ENCODE data around the gene ABTB2. TPM values are rescaled to one million over a fixed set of nuclear protein-coding genes. Genes with fewer than 3 reads are reported as not detected.
A peak's percentile ranks its signal among the peaks of the same experiment; 100 is the strongest.

ABTB2 gene
- total RNA-seq, 4 donors from 2014 or later, result 7.1 to 9.3 (median 7.7) TPM

DNA sequence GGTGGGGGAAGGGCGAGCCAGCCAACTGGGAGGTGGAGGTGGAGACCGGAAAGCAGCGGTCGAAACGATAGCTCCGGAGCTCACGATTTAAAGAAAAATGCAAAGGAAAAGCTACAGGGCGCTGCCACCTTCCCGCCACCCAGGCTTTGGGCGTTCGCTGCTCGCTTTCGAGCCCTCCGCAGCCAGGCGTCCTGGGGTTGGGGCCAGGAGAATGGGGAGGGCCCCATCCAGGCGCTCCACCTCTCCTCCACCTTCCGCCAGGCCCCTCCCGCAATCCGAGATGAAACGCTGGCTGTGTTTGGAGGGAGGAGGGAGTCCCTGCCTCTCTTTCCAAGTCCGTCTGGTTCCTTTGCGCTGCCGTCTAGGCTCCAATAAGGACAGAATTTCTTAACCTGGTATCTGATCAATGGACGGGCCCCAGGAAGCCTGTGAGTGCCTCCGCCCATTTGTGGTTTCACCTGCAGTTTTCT is 483 bp upstream of the ABTB2 start:
- WGBS, 2 donors, result 0 to 2% methylated on average over 18 to 25 of the region's 25 CpGs
- no peaks in the 10 kb centered on the region for H3K36me3 ChIP-seq

GRCh38 chr11:34356913-34357700 is 703 bp downstream of the ABTB2 start:
- 0 to 1% methylated on average over 18 to 29 of the region's 83 CpGs for WGBS, 2 donors
- TF ChIP-seq, protein P1, sequence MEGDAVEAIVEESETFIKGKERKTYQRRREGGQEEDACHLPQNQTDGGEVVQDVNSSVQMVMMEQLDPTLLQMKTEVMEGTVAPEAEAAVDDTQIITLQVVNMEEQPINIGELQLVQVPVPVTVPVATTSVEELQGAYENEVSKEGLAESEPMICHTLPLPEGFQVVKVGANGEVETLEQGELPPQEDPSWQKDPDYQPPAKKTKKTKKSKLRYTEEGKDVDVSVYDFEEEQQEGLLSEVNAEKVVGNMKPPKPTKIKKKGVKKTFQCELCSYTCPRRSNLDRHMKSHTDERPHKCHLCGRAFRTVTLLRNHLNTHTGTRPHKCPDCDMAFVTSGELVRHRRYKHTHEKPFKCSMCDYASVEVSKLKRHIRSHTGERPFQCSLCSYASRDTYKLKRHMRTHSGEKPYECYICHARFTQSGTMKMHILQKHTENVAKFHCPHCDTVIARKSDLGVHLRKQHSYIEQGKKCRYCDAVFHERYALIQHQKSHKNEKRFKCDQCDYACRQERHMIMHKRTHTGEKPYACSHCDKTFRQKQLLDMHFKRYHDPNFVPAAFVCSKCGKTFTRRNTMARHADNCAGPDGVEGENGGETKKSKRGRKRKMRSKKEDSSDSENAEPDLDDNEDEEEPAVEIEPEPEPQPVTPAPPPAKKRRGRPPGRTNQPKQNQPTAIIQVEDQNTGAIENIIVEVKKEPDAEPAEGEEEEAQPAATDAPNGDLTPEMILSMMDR (IDR thresholded peaks at IDR 0.05), result no peak
- no peak for TF ChIP-seq EP300 (IDR thresholded peaks at IDR 0.05)
- TF ChIP-seq POLR2A (IDR thresholded peaks at IDR 0.05), result no peak
- Histone ChIP-seq H3K9me3 (no peaks in the 10 kb centered on the region), H3K27ac (peak overlapping the region; percentile 34 to 82 (median 44)), H3K4me1 (peaks cover 0 to 53% (median 15%) of the 10 kb centered on the region in 4 donors), H3K4me3 (peak overlapping the region; percentile 51 to 79 (median 66)), H3K27me3 (peaks cover 0 to 3% of the 10 kb centered on the region in 2 donors), H3K36me3 (no peaks in the 10 kb centered on the region)
- peak in 1 of 2 donors; percentile 26 for DNase-seq (ENCODE audit: low spot score in 2 of 2)

More for the DNA sequence above, 483 bp upstream of the ABTB2 start:
- Histone ChIP-seq H3K4me1 (peaks cover 0 to 53% (median 15%) of the 10 kb centered on the region in 4 donors), H3K4me3 (peak overlapping the region; percentile 17 to 64 (median 44)), H3K27me3 (peaks cover 0 to 3% of the 10 kb centered on the region in 2 donors), H3K27ac (peak overlapping the region in 3 of 4 donors; percentile 63 to 85 (median 82)), H3K9me3 (no peaks in the 10 kb centered on the region)
- TF ChIP-seq EP300 (IDR thresholded peaks at IDR 0.05), result no peak
- no peak for TF ChIP-seq POLR2A (IDR thresholded peaks at IDR 0.05)
- TF ChIP-seq, protein P1 (IDR thresholded peaks at IDR 0.05), result no peak
- DNase-seq (ENCODE audit: low spot score in 2 of 2), result peak in 1 of 2 donors; percentile 33

- peak overlapping the region; percentile 51 to 79 (median 66) for H3K4me3 ChIP-seq
- TF ChIP-seq EP300 (IDR thresholded peaks at IDR 0.05), result no peak
- TF ChIP-seq POLR2A (IDR thresholded peaks at IDR 0.05), result no peak
- TF ChIP-seq, protein P1 (IDR thresholded peaks at IDR 0.05), result no peak
- no peaks in the 10 kb centered on the region for H3K36me3 ChIP-seq
- peaks cover 0 to 53% (median 15%) of the 10 kb centered on the region in 4 donors for H3K4me1 ChIP-seq
- H3K27me3 ChIP-seq, result peaks cover 0 to 3% of the 10 kb centered on the region in 2 donors
- no peak for DNase-seq (ENCODE audit: low spot score in 2 of 2)
- H3K27ac ChIP-seq, result peak overlapping the region in 2 of 4 donors; percentile 34 to 82
- WGBS, 2 donors, result 6 to 13% methylated on average over 9 to 14 of the region's 19 CpGs
- H3K9me3 ChIP-seq, result no peaks in the 10 kb centered on the region
Observed at GRCh38 chr11:34356576-34356912, 1.3 kb downstream of the ABTB2 start.

- 56 to 59% methylated on average over 7 of the region's 7 CpGs for whole genome bisulfite sequencing, 2 donors
- peaks cover 0 to 3% of the 10 kb centered on the region in 2 donors for H3K27me3 ChIP-seq
- no peak for TF ChIP-seq POLR2A (IDR thresholded peaks at IDR 0.05)
- TF ChIP-seq, protein P1 (IDR thresholded peaks at IDR 0.05), result no peak
- TF ChIP-seq EP300 (IDR thresholded peaks at IDR 0.05), result no peak
- no peaks in the 10 kb centered on the region for H3K36me3 ChIP-seq
- no peaks in the 10 kb centered on the region for H3K9me3 ChIP-seq
- no peak for DNase-seq (ENCODE audit: low spot score in 2 of 2)
- H3K4me3 ChIP-seq, result peak overlapping the region in 3 of 4 donors; percentile 64 to 79 (median 68)
- peaks cover 0 to 53% (median 15%) of the 10 kb centered on the region in 4 donors for H3K4me1 ChIP-seq
- no peak overlapping the region for H3K27ac ChIP-seq
Observed at GRCh38 chr11:34356130-34356529, 1.7 kb downstream of the ABTB2 start.

GRCh38 chr11:34355726-34356125 is 2.1 kb downstream of the ABTB2 start:
- TF ChIP-seq POLR2A (IDR thresholded peaks at IDR 0.05), result no peak
- no peak for TF ChIP-seq EP300 (IDR thresholded peaks at IDR 0.05)
- TF ChIP-seq, protein P1 (IDR thresholded peaks at IDR 0.05), result no peak

More at GRCh38 chr11:34355726-34356125, 2.1 kb downstream of the ABTB2 start:
- Histone ChIP-seq H3K36me3 (no peaks in the 10 kb centered on the region), H3K4me3 (peak overlapping the region in 2 of 4 donors; percentile 64 to 68), H3K27me3 (peaks cover 0 to 3% of the 10 kb centered on the region in 2 donors), H3K9me3 (no peaks in the 10 kb centered on the region), H3K4me1 (peaks cover 0 to 53% (median 15%) of the 10 kb centered on the region in 4 donors), H3K27ac (no peak overlapping the region)
- WGBS, 2 donors, result 83 to 88% methylated on average over 3 of the region's 3 CpGs
- DNase-seq (ENCODE audit: low spot score in 2 of 2), result no peak

Measured in tibial nerve (tissue), 4 donors.